COR-L47 (cell line): ENCODE results near the gene NTSR1.

Source experiments
- DNase-seq: peaks from one replicate; lab custom pipeline; 2025; lab: John Stamatoyannopoulos, UW

NTSR1 gene

DNA sequence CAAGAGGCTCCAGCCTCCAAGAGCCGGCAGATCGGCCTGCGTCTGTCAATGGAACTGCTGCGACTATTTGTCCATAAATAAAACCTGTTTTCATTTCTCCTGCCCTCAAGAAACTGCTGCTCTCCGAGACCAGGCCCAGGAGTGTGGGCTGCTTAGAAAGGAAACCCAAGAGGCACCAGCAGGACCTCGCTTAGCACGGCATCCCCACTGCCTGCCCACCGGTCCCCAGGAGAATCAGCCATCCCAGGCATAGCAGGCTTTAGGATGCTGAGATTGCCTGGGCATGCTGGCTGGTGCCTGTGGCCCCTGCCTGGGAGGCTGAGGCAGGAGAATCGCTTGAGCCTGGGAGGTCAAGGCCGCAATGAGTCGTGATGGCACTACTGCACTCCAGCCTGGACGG, 17.6 kb downstream of the NTSR1 start:
- DNase-seq = no peak

GRCh38 chr20:62726716-62727583, 18.3 kb downstream of the NTSR1 start:
- no peak for DNase-seq

GRCh38 chr20:62727584-62728027, 19.0 kb downstream of the NTSR1 start:
- no peak for DNase-seq

DNA sequence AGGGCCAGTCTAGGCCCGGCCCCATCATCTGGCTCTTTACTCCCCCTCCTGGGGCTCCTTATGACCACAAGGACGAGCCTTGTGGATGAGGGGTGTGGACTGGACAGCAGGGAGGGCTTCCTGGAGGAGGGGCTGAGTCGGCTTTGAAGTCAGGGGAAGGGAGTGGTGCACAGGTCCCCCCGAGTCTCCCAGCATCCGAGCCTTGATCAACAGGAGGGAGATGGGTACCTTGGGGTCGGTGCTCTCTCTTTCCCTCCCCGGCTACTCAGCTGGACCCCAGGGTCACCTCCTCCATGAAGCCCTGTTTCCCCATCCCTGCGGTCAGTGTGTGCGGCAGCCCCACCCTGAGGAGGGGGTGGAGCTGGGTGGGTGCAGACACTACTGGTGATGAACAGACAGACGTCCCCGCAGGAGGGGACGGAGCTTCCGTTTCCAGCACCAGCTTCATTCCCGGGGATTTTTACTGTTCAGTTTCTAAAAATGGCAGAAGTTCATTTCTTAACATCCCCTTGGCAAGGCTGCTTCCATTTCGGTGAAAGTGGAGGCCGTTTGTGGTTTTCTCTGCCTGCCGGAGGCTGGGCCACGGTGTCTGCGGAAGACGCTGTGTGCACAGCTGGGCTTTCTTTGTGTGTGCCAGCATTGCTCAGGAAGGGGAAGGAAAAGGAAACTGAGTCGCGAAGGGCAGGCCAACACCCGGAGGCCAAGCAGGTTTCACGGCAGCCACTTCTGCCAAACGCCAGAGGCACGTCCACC, 19.6 kb downstream of the NTSR1 start:
- no peak for DNase-seq

DNA sequence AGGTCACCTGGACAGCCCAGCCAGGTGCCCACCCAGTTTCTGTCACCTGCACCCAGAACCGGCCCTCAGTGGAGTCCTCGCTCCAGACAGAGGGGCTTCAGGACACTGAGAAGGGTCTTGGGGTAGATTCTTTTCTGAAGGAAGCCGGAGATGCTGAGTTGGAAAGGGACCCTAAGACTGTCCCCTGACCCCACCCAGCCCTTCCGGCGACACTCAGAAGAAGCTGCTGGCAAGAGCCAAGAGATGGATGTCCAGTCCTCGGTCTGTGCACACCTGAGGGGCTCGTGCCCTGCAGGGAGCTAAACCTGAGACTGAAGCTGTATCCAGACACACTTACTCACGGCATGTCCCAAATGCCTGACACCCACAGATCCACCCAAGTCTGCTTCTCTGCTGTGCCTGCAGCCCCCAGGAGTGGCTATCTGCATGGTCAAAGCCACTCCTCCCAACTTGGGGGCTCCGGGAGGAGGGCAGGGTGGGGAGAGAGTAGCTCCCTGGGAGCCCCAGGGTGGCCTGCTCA, 20.2 kb downstream of the NTSR1 start:
- DNase-seq = no peak

DNA sequence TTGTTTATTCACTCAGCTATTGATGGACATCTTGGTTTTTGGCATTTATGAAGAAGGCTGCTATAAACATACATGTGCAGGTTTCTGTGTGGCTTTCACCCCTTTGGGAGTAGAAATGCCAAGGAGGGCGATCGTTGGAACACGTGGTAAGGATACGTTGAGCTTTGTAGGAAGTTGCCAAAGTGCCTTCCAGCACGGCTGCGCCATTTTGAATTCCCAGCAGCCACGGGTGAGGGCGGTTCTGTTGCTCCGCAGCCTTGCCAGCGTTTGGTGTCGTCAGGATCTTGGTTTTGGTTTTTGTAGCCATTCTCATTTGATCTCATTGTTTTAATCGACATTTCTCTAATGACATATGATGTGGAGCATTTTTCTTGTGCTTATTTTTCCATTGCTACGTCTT, 21.8 kb downstream of the NTSR1 start:
- DNase-seq = no peak

DNA sequence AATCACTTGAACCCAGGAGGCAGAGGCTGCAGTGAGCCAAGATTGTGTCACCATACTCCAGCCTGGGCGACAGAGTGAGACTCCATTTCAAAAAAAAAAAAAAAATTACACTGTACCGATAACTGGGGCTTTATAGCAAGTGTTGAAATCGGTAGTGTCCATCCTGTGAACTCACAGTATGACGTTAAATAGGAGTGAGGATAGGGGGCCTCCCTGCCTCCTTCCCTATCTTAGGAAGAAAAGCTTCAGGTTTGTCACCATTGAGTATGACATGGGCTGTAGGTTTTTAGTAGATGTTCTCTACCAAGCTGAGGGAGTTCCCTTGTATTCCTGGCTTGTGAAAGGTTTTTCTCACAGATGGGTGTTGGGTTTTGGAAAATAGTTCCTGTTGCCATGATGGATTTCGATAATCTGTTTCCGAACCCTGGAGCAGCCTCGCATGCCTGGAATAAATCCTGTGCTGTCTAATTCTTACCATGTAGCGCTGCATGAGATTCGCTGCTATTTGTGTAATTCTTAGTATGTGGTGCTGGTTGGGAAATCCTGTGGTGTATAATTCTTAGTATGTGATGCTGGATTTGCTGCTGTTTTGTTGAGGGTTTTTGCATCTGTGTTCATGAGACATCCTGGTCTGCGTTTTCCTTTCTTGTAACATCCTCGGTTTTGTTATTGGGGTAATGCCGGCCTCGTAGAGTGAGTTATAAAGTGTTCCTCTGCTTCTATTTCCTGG, 23.6 kb downstream of the NTSR1 start:
- DNase-seq = no peak

GRCh38 chr20:62732842-62733525, 24.3 kb downstream of the NTSR1 start:
- no peak for DNase-seq

DNA sequence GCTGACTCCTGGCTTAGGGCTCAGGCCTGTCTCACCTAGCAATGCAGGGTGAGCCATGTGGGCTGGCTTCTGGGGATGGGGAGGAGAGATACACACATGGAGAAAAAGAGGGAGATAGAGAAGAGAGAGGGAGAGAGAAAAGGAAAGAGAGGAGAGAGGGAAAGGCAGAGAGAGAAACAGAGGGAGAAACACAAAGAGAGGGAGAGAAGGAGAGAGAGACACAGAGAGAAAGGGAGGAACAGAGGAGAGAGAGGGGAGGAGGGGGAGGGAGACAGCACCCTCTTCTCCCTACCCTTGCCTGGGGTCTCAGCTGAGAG, 24.8 kb downstream of the NTSR1 start:
- no peak for DNase-seq

- no peak for DNase-seq
Measured at GRCh38 chr20:62733891-62734290, 25.3 kb downstream of the NTSR1 start.

DNA sequence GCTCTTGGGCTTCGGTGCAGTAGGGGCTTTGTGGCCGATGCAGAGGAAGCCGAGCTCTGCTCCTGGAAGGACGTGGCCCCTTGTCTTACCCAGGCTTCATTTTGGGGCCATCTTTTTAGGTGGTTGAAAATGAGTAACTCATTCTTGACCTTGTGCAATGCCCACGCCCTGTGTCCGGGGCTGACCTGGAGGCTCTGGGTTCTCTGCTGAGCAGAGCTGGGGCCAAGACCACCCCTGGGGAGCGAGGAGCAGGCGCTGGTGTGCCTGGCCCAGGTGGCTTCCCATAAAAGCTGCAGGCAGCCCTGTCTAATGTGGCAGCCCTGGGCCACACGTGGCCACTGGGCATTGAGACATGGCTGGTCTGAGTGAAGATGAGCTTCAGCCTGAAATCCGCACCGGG, 25.7 kb downstream of the NTSR1 start:
- DNase-seq = no peak

DNA sequence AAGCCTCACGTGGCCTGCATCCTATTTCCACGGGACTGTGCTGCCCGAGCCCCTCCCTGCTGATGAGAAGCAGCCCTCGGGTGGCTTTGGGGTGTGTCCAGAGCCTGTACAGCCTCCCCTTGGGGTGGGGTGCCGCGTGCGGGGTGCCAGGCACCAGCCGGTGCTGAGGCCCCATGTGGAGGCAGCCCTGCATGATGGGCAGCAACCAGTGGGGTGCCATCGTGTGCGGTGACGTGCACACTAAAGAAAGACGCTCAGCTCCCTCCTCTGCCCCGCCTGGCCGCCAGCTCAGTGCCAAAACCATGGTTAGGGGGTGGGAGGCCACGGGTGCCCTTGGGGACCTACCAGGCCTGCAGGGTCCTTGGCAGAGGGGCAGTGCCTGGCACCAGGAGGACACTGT, 26.2 kb downstream of the NTSR1 start:
- DNase-seq = no peak

GRCh38 chr20:62735331-62735821, 26.7 kb downstream of the NTSR1 start:
- DNase-seq = no peak

GRCh38 chr20:62736026-62736406, 27.4 kb downstream of the NTSR1 start:
- no peak for DNase-seq

- DNase-seq = no peak
Measured at GRCh38 chr20:62736407-62737071, 27.9 kb downstream of the NTSR1 start.

DNA sequence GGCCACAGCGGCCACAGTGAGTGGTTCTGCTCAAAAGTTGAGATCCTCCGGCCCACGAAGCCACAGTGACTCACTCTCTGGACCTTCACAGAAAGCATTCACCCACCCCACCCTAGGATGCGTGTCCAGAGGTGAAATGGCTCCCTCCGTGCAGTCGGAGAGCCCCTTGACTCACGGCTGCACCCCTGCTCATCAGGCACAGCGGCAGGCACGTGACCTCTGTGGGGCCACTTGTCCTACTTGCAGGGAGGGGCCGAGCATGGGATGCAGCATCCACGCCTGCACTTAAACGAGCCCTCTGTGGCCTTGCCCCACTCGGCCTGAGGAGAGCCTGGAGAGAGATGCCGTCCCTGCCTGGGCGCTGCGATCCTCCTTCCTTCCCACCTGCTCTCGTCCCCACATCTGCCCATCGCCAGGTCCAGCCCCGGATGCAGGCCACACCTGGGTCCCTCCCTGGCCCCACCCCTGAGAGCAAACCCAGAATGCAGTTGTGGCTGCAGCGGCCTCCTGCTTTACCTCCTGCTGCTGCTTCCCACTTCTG, 28.7 kb downstream of the NTSR1 start:
- DNase-seq = no peak

DNA sequence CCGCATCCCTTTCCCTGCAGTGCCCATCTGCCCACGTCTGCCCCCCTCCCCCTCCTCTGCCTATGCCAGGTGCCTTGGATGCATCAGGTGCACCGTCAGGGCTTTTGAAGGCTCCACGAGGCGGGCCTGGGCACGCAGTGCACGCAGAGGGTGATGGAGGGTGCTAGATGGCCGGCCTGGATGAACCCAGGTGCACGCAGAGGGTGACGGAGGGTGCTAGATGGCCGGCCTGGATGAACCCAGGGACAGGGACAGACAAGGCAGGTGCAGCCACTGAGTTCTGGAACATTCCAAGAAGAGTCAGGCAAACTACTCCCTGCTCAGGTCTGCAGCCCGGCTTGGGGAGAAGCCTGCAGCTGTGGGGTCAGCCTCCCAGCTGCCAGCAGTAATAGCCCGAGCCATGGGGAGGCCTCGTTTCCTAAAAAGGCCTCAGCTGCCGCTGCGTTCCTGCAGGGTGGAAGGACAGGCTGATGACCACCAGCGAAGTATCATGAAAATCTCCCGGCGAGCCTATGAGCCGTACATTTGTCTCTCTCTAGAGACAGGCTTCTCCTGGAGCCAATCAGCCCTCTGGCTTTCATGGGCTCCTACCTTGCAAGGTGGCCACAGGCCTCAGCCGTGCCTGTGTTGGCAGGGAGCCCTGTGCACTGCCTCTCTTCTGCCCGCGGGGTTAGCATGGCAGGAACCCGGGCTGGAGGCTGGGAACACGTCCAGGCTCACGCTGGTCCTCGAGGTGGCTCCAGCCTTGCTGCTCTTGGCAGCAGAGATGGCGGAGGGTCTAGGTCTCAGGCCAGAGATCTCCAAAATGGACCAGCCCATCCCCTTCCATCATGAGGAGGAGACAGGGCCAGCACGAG, 29.6 kb downstream of the NTSR1 start:
- DNase-seq = no peak

- DNase-seq = no peak
Measured at GRCh38 chr20:62739067-62739466, 30.4 kb downstream of the NTSR1 start.

- no peak for DNase-seq
Measured at GRCh38 chr20:62739581-62740285, 31.1 kb downstream of the NTSR1 start.
